ENCODE measurements around the gene IMMP2L.
"Not testable (repeated sequence)": the region's sequence is repeated elsewhere in the genome, so short reads cannot be mapped to it uniquely, and the experiment has no call there.

The IMMP2L gene

DNA sequence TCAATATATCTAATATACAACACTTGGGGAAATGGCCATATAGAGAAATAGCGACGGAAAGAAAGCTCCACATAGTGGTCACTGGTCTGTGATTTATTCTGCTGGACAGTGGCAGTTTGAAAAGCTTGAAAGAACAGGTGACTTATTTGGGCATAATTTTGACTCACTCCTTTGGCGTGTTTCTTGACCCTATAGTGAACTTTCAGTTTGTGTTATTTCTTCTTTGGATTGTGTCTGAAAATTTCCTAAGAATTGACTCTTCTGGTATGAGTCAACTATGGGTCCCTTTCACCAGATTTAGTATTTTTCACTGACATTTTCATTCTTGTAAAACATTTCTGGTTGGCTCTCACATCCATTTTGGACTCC is 25.8 kb upstream of the IMMP2L start:
- DNase-seq (ENCODE audit: extremely low spot score): no peak
- TF ChIP-seq NFRKB (IDR thresholded peaks at IDR 0.05): no peak
- TF ChIP-seq PKNOX1 (IDR thresholded peaks at IDR 0.05): no peak
- TF ChIP-seq BHLHE40 (IDR thresholded peaks at IDR 0.05; ENCODE audit: borderline replicate concordance): no peak
- no peak for TF ChIP-seq HDGF (IDR thresholded peaks at IDR 0.05; ENCODE audit: borderline replicate concordance)
- no peak for TF ChIP-seq L3MBTL2 (conservative IDR thresholded peaks at IDR 0.05)
- TF ChIP-seq ARNT (IDR thresholded peaks at IDR 0.05): no peak
- no peak for TF ChIP-seq SUZ12 (IDR thresholded peaks at IDR 0.05)
- TF ChIP-seq FOXA1 (IDR thresholded peaks at IDR 0.05): no peak
- no peak for TF ChIP-seq FOXK2 (IDR thresholded peaks at IDR 0.05)
- ChIA-PET POLR2A (no interaction called here), CTCF (no interaction called here)

DNA sequence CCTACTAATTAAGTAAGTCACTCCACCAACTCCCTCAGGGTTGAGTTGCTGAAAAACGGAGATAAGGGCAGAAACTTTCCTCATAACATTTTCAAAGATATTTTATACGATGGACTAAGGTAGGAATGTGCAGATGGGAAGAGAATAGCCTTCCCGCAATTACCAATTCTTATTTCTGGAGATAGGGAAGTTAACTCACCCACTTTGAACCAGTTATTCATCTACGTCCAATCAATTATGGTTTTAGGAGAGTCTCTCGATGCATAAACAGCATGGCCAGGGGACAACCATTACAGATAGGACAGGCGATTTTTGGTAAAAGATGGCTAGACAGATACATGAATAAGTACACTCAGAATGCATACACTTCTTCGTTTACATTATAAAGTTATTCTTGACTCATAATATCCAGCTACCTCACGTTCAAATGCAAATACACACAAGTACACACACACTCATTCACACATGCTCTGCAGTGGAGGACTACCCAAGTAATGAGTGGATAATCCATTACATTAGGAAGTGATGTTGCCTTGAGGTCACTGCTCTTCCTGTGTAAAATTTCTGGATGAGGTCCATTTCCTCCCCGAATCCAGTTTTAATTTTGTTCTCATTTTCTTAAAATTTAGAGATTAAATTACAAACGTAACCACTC is 25.2 kb upstream of the IMMP2L start:
- CTCF ChIA-PET: no interaction called here
- no peak for TF ChIP-seq LEF1 (IDR thresholded peaks at IDR 0.05; ENCODE audit: borderline replicate concordance)
- TF ChIP-seq CTBP1 (IDR thresholded peaks at IDR 0.05; ENCODE audit: borderline replicate concordance): no peak
- no peak for TF ChIP-seq HDGF (IDR thresholded peaks at IDR 0.05; ENCODE audit: borderline replicate concordance)
- no peak for TF ChIP-seq NFRKB (IDR thresholded peaks at IDR 0.05)
- TF ChIP-seq SUZ12 (IDR thresholded peaks at IDR 0.05): no peak
- no peak for TF ChIP-seq PKNOX1 (IDR thresholded peaks at IDR 0.05)
- TF ChIP-seq FOXA1 (IDR thresholded peaks at IDR 0.05): no peak
- TF ChIP-seq ELF4 (IDR thresholded peaks at IDR 0.05): no peak
- TF ChIP-seq FOXK2 (IDR thresholded peaks at IDR 0.05): no peak
- TF ChIP-seq ZNF384 (IDR thresholded peaks at IDR 0.05): no peak
- no peak for TF ChIP-seq L3MBTL2 (conservative IDR thresholded peaks at IDR 0.05)
- TF ChIP-seq SP1 (IDR thresholded peaks at IDR 0.05): no peak
- TF ChIP-seq FOXM1 (IDR thresholded peaks at IDR 0.05; ENCODE audit: borderline replicate concordance): no peak
- POLR2A ChIA-PET: no interaction called here
- DNase-seq (ENCODE audit: extremely low spot score): no peak

DNA sequence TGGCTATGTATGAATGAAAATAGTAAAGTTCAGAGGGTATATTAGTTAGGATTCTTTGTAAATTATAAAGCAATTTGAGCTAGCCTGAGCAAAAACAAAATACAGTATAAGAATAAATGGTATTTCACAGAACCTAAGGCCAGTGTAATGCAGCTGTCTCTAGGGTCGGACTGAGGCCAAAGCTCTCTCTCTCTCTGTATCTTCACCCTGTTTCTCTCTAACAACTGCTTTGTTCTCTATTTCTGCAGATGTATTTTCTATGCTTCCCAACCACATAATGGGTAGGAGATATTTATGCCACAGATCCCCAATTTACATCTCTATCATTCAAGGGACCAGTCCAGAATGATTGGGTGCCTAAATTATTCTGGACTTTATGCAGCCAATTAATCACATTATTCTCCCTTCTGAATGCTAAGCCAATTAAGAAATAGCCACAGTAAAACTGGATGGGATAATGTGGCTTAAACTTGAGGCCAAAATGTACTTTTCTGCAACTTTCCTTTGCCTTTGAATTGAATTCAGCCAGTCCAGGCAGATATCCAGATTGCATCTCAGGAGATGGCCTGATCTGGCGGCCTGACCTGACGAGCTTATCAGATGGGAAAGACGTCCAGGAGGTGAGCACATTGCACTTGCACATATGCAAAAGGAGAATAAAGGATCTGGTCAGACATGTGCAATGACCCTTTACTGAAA is 24.6 kb upstream of the IMMP2L start:
- CTCF ChIA-PET: no interaction called here

DNA sequence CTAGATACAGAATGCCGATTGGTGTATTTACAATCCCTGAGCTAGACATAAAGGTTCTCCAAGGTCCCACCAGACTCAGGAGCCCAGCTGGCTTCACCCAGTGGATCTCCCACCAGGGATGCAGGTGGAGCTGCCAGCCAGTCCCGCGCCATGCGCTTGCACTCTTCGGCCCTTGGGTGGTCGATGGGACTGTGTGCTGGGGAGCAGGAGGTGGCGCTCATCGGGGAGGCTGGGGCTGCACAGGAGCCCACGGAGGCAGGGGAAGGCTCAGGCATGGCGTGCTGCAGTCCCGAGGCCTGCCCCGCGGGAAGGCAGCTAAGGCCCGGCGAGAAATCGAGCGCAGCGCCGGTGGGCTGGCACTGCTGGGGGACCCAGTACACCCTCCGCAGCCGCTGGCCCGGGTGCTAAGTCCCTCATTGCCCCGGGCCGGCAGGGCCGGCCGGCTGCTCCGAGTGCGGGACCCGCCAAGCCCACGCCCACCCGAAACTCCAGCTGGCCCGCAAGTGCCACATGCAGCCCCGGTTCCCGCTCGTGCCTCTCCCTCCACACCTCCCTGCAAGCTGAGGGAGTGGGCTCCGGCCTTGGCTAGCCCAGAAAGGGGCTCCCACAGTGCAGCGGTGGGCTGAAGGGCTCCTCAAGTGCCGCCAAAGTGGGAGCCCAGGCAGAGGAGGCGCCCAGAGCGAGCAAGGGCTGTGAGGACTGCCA is 19.6 kb upstream of the IMMP2L start:
- POLR2A ChIA-PET; CTCF ChIA-PET; DNase-seq (ENCODE audit: extremely low spot score): not testable (repeated sequence)

More for the DNA sequence above, 24.6 kb upstream of the IMMP2L start:
- TF ChIP-seq SUZ12 (IDR thresholded peaks at IDR 0.05) (no peak), L3MBTL2 (conservative IDR thresholded peaks at IDR 0.05) (no peak), NFRKB (IDR thresholded peaks at IDR 0.05) (no peak), FOXA1 (IDR thresholded peaks at IDR 0.05) (no peak), CTBP1 (IDR thresholded peaks at IDR 0.05; ENCODE audit: borderline replicate concordance) (no peak), PKNOX1 (IDR thresholded peaks at IDR 0.05) (no peak), HDGF (IDR thresholded peaks at IDR 0.05; ENCODE audit: borderline replicate concordance) (no peak), FOXM1 (IDR thresholded peaks at IDR 0.05; ENCODE audit: borderline replicate concordance) (no peak)
- no peak for DNase-seq (ENCODE audit: extremely low spot score)
- POLR2A ChIA-PET: no interaction called here

GRCh38 chr7:111581207-111581606 is 18.9 kb upstream of the IMMP2L start:
- CTCF ChIA-PET; DNase-seq (ENCODE audit: extremely low spot score); POLR2A ChIA-PET: not testable (repeated sequence)

DNA sequence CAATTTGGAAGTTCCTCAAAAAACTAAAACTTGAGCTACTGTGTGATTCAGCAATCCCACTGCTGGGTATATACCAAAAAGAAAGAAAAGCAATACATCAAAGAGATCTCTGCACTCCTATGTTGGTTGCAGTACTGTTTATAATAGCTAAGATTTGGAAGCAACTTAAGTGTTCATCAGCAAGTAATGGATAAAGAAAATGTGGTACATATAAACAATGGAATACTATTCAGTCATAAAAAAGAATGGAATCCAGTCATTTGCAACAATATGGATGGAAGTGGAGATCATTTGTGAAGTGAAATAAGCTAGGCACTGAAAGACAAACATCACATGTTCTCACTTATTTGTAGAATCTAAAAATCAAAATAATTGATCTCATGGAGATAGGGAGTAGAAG is 16.5 kb upstream of the IMMP2L start:
- CTCF ChIA-PET: interaction anchor here (0.6 kb wide), 1 partner anchor 108 kb away, joined by 3 read pairs; no protein-coding TSS in a partner anchor
- TF ChIP-seq ZNF384 (IDR thresholded peaks at IDR 0.05) (no peak), ELF4 (IDR thresholded peaks at IDR 0.05) (no peak), PKNOX1 (IDR thresholded peaks at IDR 0.05) (no peak), ARNT (IDR thresholded peaks at IDR 0.05) (no peak), FOXA1 (IDR thresholded peaks at IDR 0.05) (no peak), NFRKB (IDR thresholded peaks at IDR 0.05) (no peak), CTBP1 (IDR thresholded peaks at IDR 0.05; ENCODE audit: borderline replicate concordance) (no peak), LEF1 (IDR thresholded peaks at IDR 0.05; ENCODE audit: borderline replicate concordance) (no peak), BHLHE40 (IDR thresholded peaks at IDR 0.05; ENCODE audit: borderline replicate concordance) (no peak), SP1 (IDR thresholded peaks at IDR 0.05) (no peak), SUZ12 (IDR thresholded peaks at IDR 0.05) (no peak), HDGF (IDR thresholded peaks at IDR 0.05; ENCODE audit: borderline replicate concordance) (no peak), TARDBP (IDR thresholded peaks at IDR 0.05) (no peak), FOXK2 (IDR thresholded peaks at IDR 0.05) (no peak), FOXM1 (IDR thresholded peaks at IDR 0.05; ENCODE audit: borderline replicate concordance) (no peak), L3MBTL2 (conservative IDR thresholded peaks at IDR 0.05) (no peak)
- POLR2A ChIA-PET: no interaction called here
- no peak for DNase-seq (ENCODE audit: extremely low spot score)
